CD4-positive, alpha-beta T cell treated with Interleukin-4 for 4 hours (primary cell): ENCODE measurements around the gene PIK3R1.
A peak's percentile ranks its signal among the peaks of the same experiment; 100 is the strongest.

Experiments
- DNase-seq: peaks from one replicate; pipeline ENCODE4 v3.0.0-alpha.2; 2020

Gene PIK3R1

GRCh38 chr5:68215208-68215897 is at the start of gene PIK3R1:
TSS of gene PIK3R1 (plus strand) at chr5:68215756. CDS start at chr5:68226676, 10,920 bp downstream.
- peak; percentile 89 for DNase-seq

- no peak for DNase-seq
These were observed 48.3 kb upstream of the PIK3R1 start for GRCh38 chr5:68167195-68167651.

- DNase-seq = no peak
These were observed 45.7 kb upstream of the PIK3R1 start for GRCh38 chr5:68169903-68170302.

GRCh38 chr5:68170826-68171558 is 44.6 kb upstream of the PIK3R1 start:
- no peak for DNase-seq

GRCh38 chr5:68172314-68172713 is 43.2 kb upstream of the PIK3R1 start:
- DNase-seq = no peak

GRCh38 chr5:68173007-68173406 is 42.5 kb upstream of the PIK3R1 start:
- no peak for DNase-seq

- DNase-seq = no peak
These were observed 39.3 kb upstream of the PIK3R1 start for GRCh38 chr5:68176253-68176652.

GRCh38 chr5:68176802-68177479 is 38.6 kb upstream of the PIK3R1 start:
- DNase-seq = no peak

- no peak for DNase-seq
These were observed 37.9 kb upstream of the PIK3R1 start for GRCh38 chr5:68177676-68178075.

GRCh38 chr5:68178579-68178978 is 37.0 kb upstream of the PIK3R1 start:
- DNase-seq = peak; percentile 14

- no peak for DNase-seq
These were observed 35.2 kb upstream of the PIK3R1 start for GRCh38 chr5:68180121-68181038.

GRCh38 chr5:68181039-68181599 is 34.4 kb upstream of the PIK3R1 start:
- DNase-seq = no peak

- DNase-seq = no peak
These were observed 33.5 kb upstream of the PIK3R1 start for GRCh38 chr5:68182094-68182493.

- no peak for DNase-seq
These were observed 33.0 kb upstream of the PIK3R1 start for GRCh38 chr5:68182534-68182933.

GRCh38 chr5:68187268-68188055 is 28.1 kb upstream of the PIK3R1 start:
- DNase-seq = no peak

GRCh38 chr5:68189171-68189570 is 26.4 kb upstream of the PIK3R1 start:
- DNase-seq = peak; percentile 15

- no peak for DNase-seq
These were observed 25.9 kb upstream of the PIK3R1 start for GRCh38 chr5:68189613-68190012.

- no peak for DNase-seq
These were observed 24.9 kb upstream of the PIK3R1 start for GRCh38 chr5:68190619-68191018.

- DNase-seq = no peak
These were observed 24.3 kb upstream of the PIK3R1 start for GRCh38 chr5:68191083-68191791.

GRCh38 chr5:68192679-68193060 is 22.9 kb upstream of the PIK3R1 start:
- no peak for DNase-seq
